ENCODE measurements around the gene NRXN3.

NRXN3 gene

DNA sequence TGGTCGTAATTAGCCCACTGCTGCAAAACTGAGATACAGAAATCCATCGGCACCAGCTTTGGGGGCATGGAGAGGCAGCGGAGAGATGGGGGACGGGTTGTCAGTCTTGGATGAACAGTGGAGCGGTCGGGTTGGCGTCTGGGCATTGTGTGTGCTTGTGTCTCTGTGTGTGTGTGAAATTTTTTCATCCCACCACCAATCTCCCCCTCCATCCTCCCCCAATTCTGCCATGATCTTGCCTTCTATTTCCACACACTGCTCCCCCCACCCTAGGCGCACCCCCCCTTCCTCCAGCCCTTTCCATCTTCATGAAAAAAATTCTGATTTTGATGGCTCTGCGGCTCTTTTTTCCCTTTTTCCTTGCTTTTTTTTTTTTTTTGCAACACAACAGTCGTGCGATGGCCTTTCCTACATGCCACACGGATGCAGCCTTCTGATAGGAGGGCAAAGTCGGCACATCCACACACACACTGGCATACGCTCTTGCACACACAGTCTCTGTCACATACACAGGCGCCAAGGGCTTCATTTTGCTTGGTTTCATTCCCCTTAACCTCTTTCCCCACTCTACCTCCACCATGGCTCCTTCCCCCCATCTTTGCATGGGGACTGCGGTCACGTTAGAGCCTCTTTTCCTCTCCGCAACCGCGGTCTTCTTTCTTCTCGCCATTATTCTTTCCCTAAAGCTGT is 3.3 kb downstream of the NRXN3 start:
- DNase-seq (ENCODE audit: low read depth in 2 of 2, low spot score in 1 of 2): no peak

- no peak for DNase-seq (ENCODE audit: low read depth in 2 of 2, low spot score in 1 of 2)
Observed at GRCh38 chr14:78175412-78175811, 5.2 kb downstream of the NRXN3 start.

DNA sequence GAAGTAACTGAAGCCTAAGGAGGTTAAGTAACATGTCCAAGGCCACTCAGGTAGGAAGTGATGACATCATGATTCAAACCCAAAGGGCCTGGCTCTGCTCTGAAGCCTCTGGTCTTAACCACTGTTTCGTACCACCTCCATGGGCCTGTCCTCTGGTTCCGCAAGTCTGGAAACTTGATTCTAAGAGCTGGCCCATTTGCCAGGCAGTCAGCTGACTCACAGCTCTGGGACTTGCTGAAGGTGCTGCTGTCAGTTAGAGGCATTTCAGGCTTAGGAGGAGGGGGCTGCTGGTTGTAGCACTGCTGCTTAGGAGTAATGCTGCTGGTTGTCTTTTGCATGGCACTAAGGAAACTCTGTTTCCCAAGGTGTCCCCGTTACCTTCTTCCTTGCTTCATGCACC is 7.9 kb downstream of the NRXN3 start:
- no peak for DNase-seq (ENCODE audit: low read depth in 2 of 2, low spot score in 1 of 2)

GRCh38 chr14:78178971-78179370 is 8.8 kb downstream of the NRXN3 start:
- DNase-seq (ENCODE audit: low read depth in 2 of 2, low spot score in 1 of 2): no peak

GRCh38 chr14:78181270-78181669 is 11.1 kb downstream of the NRXN3 start:
- DNase-seq (ENCODE audit: low read depth in 2 of 2, low spot score in 1 of 2): no peak

DNA sequence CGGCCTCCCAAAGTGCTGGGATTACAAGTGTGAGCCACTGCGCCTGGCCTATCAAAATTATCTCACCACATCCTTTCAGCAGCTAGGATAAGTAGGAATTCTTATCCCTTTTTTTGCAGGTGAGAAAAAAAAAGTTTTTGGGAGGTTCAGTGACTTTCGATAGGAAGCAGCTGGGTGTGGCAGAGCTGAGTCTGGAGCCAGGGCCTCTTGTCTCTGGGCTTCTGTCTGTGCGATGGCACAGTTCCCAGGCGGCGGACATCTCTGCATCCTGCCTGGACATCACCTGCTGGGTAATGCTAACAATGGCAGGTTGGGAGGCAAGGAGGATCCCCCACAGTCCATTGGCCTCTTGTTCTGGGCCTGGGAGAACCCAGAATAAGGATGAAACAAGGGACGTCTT is 12.5 kb downstream of the NRXN3 start:
- DNase-seq (ENCODE audit: low read depth in 2 of 2, low spot score in 1 of 2): no peak

DNA sequence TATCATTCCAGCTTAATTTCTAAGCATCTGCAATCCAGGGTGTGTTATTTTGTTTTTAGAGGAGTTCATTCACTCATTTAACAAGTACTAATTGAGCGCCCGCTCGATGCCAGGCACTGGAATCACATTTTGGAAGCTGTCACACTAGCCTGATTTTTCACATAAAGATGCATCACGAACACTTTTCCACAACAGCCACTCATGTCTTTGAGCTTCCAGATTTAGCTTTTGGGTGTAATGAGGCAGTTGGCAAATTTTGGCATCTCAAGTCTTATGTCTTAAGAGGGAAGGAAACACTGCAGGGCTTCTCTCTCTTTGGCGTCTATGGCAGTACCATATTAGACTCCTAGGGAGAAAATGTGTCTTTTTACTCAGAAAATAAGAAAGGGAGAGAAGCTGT is 14.0 kb downstream of the NRXN3 start:
- DNase-seq (ENCODE audit: low read depth in 2 of 2, low spot score in 1 of 2): no peak

GRCh38 chr14:78186277-78186676 is 16.1 kb downstream of the NRXN3 start:
- no peak for DNase-seq (ENCODE audit: low read depth in 2 of 2, low spot score in 1 of 2)

DNA sequence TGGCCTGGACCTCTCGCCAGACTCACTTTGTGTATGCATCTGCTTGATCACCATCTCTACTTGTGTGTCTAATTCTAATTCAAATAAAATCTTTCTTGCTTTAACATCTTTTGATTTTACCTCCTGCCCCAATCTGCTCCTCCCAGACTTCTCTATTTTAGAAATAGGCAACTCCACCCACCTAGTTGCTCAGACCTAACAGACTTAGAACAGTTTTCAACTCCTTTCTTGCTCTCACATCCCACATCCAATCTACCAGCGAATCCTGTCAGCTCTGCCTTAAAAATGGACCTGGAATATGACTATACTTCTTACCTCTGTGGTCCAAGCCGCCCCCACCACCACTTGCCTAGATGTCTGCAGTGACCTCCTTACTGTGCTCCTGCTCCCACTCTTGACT is 18.7 kb downstream of the NRXN3 start:
- DNase-seq (ENCODE audit: low read depth in 2 of 2, low spot score in 1 of 2): no peak

GRCh38 chr14:78195431-78195830 is 25.3 kb downstream of the NRXN3 start:
- DNase-seq (ENCODE audit: low read depth in 2 of 2, low spot score in 1 of 2): no peak

- DNase-seq (ENCODE audit: low read depth in 2 of 2, low spot score in 1 of 2): no peak
Observed at GRCh38 chr14:78196323-78196722, 26.1 kb downstream of the NRXN3 start.

GRCh38 chr14:78197051-78197450 is 26.9 kb downstream of the NRXN3 start:
- DNase-seq (ENCODE audit: low read depth in 2 of 2, low spot score in 1 of 2): no peak

DNA sequence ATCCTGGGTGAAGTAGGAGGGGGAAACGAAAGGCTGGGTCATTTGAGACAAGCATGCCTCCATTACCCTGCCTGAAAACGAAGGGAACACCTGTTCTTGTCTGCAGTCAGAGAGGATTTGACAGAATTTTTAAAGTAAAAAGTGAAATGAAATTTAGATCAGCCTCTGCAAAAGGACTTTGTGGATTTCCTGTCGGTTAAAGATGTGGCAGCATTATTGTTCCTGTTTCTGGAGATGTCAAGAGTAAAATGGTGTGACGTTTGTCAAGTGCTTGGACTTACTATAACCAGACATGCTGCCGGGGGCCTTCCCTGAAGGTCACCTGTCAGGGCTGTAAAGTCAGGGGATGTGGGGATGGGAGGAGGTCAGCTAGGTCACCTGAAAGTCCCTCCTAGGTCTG is 32.0 kb downstream of the NRXN3 start:
- DNase-seq (ENCODE audit: low read depth in 2 of 2, low spot score in 1 of 2): no peak

DNA sequence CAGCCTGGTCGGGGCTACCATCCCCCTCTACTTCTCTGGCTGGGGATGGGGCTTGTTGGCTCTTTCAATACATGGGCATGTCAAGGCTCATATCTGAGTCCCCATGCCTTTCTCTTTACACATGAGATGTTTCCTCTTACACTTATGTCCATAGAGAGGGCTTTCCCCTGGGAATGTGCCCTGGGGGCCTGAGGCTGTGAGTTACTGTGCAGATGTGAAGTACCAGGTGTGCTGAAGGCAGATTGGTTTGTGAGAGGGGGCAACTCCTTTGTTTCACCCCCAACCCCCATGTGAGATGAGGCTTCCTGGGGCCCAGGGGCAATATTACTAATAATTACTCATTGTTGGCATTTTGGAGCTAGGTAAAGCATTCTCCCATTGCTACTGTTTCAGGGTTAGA is 32.8 kb downstream of the NRXN3 start:
- DNase-seq (ENCODE audit: low read depth in 2 of 2, low spot score in 1 of 2): no peak

- no peak for DNase-seq (ENCODE audit: low read depth in 2 of 2, low spot score in 1 of 2)
Observed at GRCh38 chr14:78207414-78207813, 37.2 kb downstream of the NRXN3 start.

GRCh38 chr14:78220273-78220672 is 50.1 kb downstream of the NRXN3 start:
- DNase-seq (ENCODE audit: low read depth in 2 of 2, low spot score in 1 of 2): no peak

GRCh38 chr14:78222746-78223145 is 52.6 kb downstream of the NRXN3 start:
- no peak for DNase-seq (ENCODE audit: low read depth in 2 of 2, low spot score in 1 of 2)

GRCh38 chr14:78227248-78228077 is 57.3 kb downstream of the NRXN3 start:
- DNase-seq (ENCODE audit: low read depth in 2 of 2, low spot score in 1 of 2): no peak

DNA sequence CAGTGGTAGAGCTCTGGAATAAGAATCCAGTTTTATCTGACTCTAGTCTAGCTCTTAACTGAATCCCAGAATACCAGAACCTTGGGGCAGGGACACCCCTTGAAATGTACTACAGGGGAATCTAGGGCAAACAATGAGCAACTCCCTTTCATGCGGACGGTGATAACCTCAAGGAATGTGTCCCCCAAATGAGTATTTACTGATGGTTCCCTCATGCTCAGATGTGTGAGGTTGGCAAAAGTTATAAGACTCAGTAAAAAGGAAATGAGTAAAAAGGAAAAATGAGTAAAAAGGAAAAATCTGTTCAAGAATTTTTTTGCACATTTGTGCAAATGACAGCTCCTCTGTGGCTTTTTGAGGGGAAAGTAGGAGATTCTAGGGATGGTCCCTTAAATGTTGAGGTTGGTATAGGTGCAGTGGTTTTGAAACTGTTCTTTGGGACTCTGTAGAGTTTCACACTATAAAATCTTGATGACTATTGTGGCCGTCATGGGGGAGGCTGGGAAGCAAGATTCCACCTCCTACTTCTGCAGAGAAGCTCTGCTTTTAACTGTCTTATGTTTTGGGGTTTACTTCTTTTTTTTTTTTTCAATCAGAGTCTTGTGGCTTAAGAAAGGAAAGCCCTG is 58.6 kb downstream of the NRXN3 start:
- DNase-seq (ENCODE audit: low read depth in 2 of 2, low spot score in 1 of 2): no peak

DNA sequence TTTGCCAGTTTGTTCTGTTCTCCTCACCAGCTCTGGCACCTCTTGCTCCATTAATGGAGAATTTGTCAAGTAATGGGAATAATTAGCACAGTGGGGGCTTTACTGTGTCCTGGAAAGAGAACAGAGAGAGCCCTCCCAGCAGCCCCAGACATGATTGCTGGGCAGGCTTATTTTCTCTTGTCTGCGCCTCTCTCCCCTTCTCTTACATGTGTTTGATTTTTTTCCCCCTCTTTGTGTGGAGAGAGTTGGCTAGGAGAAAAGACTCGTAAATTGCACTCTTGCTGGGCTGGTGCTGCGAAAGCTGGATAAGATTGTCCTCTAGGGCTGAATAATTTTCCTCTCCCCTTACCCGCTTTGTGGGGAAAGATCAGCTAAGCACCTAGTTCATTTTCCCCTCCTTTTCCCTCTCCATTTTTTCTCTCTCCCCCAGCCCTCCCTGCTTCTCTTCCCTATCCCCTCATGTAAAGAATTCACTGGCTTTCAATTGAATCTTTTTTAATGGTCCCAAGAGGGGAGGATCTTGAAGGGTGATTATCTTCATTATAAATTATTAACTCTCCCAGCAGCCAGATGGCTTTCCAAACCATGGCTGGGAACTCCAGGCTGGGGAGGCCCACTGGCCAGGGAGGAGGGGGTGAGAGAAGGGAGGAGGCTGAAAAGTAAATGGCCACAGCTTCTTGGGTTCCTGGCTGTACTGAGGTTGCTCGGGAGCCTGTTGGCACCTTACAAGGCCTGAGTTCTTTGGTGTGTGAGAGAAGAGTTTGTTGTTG is 62.2 kb downstream of the NRXN3 start:
- DNase-seq (ENCODE audit: low read depth in 2 of 2, low spot score in 1 of 2): no peak

DNA sequence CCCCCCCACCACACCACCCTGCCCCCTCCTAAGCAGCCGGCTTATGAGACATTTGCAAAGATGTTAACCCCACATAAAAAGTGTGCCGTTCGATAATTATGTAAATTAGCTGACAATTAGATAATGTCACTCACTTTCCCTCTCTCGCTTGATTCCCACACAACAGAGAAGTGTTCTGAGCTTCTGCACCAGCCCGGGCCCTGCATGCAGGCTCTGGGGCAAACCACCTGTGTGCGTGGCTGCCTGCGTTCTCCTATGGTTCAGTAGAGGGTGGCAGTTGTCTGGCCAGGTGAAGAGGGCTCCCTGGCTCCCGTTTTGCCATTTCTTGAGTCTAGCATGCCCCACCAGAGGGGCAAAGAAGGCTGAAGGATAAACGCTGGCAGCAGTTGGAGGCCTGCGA is 68.0 kb downstream of the NRXN3 start:
- DNase-seq (ENCODE audit: low read depth in 2 of 2, low spot score in 1 of 2): no peak

DNA sequence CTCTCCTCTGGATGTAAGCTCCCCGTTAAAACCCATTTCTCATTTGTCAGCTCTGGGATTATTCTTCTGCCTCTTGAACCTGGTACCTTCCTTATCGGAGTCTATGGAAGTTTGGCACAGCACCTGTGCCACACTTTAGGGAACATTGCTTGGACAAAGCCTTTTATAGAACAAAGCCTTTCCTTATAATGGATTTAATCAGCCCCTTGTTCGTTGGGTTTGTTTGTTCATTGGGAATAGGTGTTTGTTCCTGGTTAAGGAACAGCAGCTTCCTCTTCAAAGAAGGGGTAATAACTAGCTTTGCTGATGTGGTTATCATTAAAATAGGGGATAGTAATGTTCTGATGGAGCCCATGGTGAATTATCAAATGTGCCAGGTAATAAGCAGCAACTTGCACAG is 70.4 kb downstream of the NRXN3 start:
- DNase-seq (ENCODE audit: low read depth in 2 of 2, low spot score in 1 of 2): no peak

Data from stimulated activated CD8-positive, alpha-beta memory T cell treated with anti-CD3 and anti-CD28 coated beads, Interleukin-4, amount 100 ng/mL, for 1 hour (primary cell).